Measurements from ENCODE around the gene SMC3. TPM values are rescaled to one million over a fixed set of nuclear protein-coding genes. Genes with fewer than 3 reads are reported as not detected.

SMC3 gene
- total RNA-seq, 1 experiment from 2014 or later: 43.2 TPM

GRCh38 chr10:110563132-110563531, 4.4 kb upstream of the SMC3 start:
- BruUV-seq (replicated peaks): no TSS peak
- DNase-seq (ENCODE audit: unreplicated experiment): no peak
- CTCF ChIA-PET: interaction anchor here (0.5 to 1.6 kb wide), 4 partner anchors 10 to 238 kb away, joined by 3 to 8 read pairs (median 4); no protein-coding TSS in a partner anchor
- Mint-ChIP-seq H3K27me3 (ENCODE audit: insufficient read depth, unreplicated experiment) (no peaks in the 10 kb centered on the region), H3K9me3 (ENCODE audit: unreplicated experiment) (peaks cover 7% of the 10 kb centered on the region), H3K36me3 (ENCODE audit: insufficient read depth, unreplicated experiment) (no peaks in the 10 kb centered on the region), H3K4me3 (ENCODE audit: unreplicated experiment) (no peak overlapping the region), H3K27ac (ENCODE audit: low read depth, unreplicated experiment) (no peak overlapping the region), H3K4me1 (ENCODE audit: insufficient read depth, unreplicated experiment) (no peaks in the 10 kb centered on the region)
- POLR2A ChIA-PET: interaction anchor here (0.7 kb wide), 1 partner anchor 356 kb away, joined by 3 read pairs; no protein-coding TSS in a partner anchor
- TF ChIP-seq, protein P1, sequence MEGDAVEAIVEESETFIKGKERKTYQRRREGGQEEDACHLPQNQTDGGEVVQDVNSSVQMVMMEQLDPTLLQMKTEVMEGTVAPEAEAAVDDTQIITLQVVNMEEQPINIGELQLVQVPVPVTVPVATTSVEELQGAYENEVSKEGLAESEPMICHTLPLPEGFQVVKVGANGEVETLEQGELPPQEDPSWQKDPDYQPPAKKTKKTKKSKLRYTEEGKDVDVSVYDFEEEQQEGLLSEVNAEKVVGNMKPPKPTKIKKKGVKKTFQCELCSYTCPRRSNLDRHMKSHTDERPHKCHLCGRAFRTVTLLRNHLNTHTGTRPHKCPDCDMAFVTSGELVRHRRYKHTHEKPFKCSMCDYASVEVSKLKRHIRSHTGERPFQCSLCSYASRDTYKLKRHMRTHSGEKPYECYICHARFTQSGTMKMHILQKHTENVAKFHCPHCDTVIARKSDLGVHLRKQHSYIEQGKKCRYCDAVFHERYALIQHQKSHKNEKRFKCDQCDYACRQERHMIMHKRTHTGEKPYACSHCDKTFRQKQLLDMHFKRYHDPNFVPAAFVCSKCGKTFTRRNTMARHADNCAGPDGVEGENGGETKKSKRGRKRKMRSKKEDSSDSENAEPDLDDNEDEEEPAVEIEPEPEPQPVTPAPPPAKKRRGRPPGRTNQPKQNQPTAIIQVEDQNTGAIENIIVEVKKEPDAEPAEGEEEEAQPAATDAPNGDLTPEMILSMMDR (IDR thresholded peaks at IDR 0.05; ENCODE audit: unreplicated experiment): no peak
- intact Hi-C loops (cut with micrococcal nuclease): no loop called here

DNA sequence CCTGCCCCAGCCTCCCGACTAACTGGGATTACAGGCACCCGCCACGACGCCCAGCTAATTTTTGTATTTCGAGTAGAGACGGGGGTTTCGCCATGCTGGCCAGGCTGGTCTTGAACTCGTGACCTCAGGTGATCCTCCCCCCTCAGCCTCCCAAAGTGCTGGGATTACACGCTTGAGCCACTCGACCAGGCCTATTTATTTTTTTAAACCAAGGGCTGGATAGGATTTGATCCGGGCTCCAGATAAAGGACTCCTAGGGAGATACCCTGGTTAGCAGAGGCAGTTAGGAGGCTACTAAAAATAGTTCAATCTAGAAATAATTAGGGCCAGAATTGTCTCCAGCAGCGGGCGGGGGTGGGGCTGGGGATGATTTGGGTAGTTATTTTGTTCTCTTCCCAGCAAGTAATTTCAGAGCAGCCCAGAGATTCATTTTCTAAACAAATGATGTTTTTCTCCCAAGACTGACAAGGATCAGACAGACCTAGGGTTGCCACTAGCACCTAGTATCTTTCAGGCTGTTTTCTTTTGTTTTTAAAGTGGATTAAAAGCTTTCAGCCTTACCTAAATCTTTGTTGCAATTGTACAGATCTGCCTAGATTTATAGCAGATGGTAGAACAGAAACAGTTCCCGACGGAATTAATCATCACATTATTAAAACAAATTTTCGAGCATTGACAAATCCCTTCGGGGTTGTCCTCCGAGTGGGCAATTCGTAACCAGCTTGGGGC, 859 bp upstream of the SMC3 start:
- CTCF ChIA-PET: interaction anchor here (1.0 to 1.1 kb wide), 2 partner anchors 20 to 81 kb away, joined by 3 to 4 read pairs; no protein-coding TSS in a partner anchor
- H3K27ac Mint-ChIP-seq (ENCODE audit: low read depth, unreplicated experiment): peak overlapping the region; percentile 99
- intact Hi-C loops (cut with micrococcal nuclease): no loop called here
- DNase-seq (ENCODE audit: unreplicated experiment): no peak
- H3K4me3 Mint-ChIP-seq (ENCODE audit: unreplicated experiment): peak overlapping the region; percentile 95
- TF ChIP-seq, protein P1 (IDR thresholded peaks at IDR 0.05; ENCODE audit: unreplicated experiment): no peak
- H3K27me3 Mint-ChIP-seq (ENCODE audit: insufficient read depth, unreplicated experiment): no peaks in the 10 kb centered on the region
- no peaks in the 10 kb centered on the region for H3K36me3 Mint-ChIP-seq (ENCODE audit: insufficient read depth, unreplicated experiment)
- TSS peak; percentile 96 for BruUV-seq (replicated peaks)
- no peaks in the 10 kb centered on the region for H3K9me3 Mint-ChIP-seq (ENCODE audit: unreplicated experiment)
- POLR2A ChIA-PET: interaction anchor here (0.6 to 2.6 kb wide), 17 partner anchors 10 to 486 kb away, joined by 3 to 20 read pairs (median 4); partner anchors contain the start of gene SMNDC1
- peaks cover 21% of the 10 kb centered on the region for H3K4me1 Mint-ChIP-seq (ENCODE audit: insufficient read depth, unreplicated experiment)

GRCh38 chr10:110568055-110568735, 700 bp downstream of the SMC3 start:
- ChIA-PET CTCF (interaction anchor here (0.5 to 0.7 kb wide), 3 partner anchors 69 to 728 kb away, joined by 3 read pairs; no protein-coding TSS in a partner anchor), POLR2A (interaction anchor here (0.7 to 2.3 kb wide), 7 partner anchors 9 to 315 kb away, joined by 3 to 10 read pairs (median 5); no protein-coding TSS in a partner anchor)
- H3K27ac Mint-ChIP-seq (ENCODE audit: low read depth, unreplicated experiment): peak overlapping the region; percentile 99
- DNase-seq (ENCODE audit: unreplicated experiment): peak; percentile 38
- peaks cover 21% of the 10 kb centered on the region for H3K4me1 Mint-ChIP-seq (ENCODE audit: insufficient read depth, unreplicated experiment)
- H3K9me3 Mint-ChIP-seq (ENCODE audit: unreplicated experiment): no peaks in the 10 kb centered on the region
- H3K4me3 Mint-ChIP-seq (ENCODE audit: unreplicated experiment): peak overlapping the region; percentile 95
- H3K36me3 Mint-ChIP-seq (ENCODE audit: insufficient read depth, unreplicated experiment): no peaks in the 10 kb centered on the region
- no TSS peak for BruUV-seq (replicated peaks)
- intact Hi-C loops (cut with micrococcal nuclease): no loop called here
- TF ChIP-seq, protein P1 (IDR thresholded peaks at IDR 0.05; ENCODE audit: unreplicated experiment): no peak
- H3K27me3 Mint-ChIP-seq (ENCODE audit: insufficient read depth, unreplicated experiment): no peaks in the 10 kb centered on the region

- no peak for DNase-seq (ENCODE audit: unreplicated experiment)
- intact Hi-C loops (cut with micrococcal nuclease): no loop called here
- Mint-ChIP-seq H3K27me3 (ENCODE audit: insufficient read depth, unreplicated experiment) (no peaks in the 10 kb centered on the region), H3K4me1 (ENCODE audit: insufficient read depth, unreplicated experiment) (peaks cover 26% of the 10 kb centered on the region), H3K4me3 (ENCODE audit: unreplicated experiment) (peak overlapping the region; percentile 95), H3K9me3 (ENCODE audit: unreplicated experiment) (no peaks in the 10 kb centered on the region), H3K27ac (ENCODE audit: low read depth, unreplicated experiment) (no peak overlapping the region), H3K36me3 (ENCODE audit: insufficient read depth, unreplicated experiment) (no peaks in the 10 kb centered on the region)
- POLR2A ChIA-PET: interaction anchor here (0.9 to 1.1 kb wide), 2 partner anchors 69 to 264 kb away, joined by 3 read pairs; partner anchors contain the start of gene SMNDC1
- CTCF ChIA-PET: interaction anchor here (1.0 to 1.3 kb wide), 2 partner anchors 30 to 259 kb away, joined by 4 read pairs; no protein-coding TSS in a partner anchor
- TF ChIP-seq, protein P1 (IDR thresholded peaks at IDR 0.05; ENCODE audit: unreplicated experiment): no peak
- TSS peak; percentile 26 for BruUV-seq (replicated peaks)
Observed at GRCh38 chr10:110569122-110569521, 1.6 kb downstream of the SMC3 start.

Measured in MCF 10A (cell line).